Superior temporal gyrus (tissue), 1 donor: ENCODE measurements around the gene TRIM59.

Experiments
- DNase-seq: peaks from one replicate; pipeline ENCODE4 v3.0.0-alpha.2; 2016; ENCODE audit errors: extremely low spot score

The TRIM59 gene

DNA sequence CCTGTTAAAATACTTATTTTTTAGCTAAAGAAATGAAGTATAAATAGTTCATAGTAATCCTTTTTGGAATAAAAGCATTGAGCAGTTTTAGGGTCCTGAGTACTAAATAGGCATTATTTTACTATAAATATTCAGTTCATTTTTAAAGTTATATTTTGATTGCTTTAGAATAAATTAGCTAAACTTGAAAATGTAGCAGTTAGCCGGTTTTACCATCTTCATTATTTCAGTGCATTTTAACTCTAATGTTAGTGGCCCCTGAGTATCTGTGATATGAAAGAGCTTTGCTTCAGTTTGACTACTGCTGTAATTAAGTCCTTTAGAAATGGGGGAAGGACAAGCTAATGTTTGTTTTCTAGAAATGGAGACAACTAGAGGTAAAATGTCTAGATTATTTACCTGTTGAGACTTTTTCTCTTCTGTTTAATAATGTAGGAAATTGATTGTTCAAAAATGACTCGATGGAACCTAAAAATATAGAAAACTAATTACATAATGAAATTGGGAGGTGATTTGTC, 46.5 kb downstream of the TRIM59 start:
- no peak for DNase-seq

DNA sequence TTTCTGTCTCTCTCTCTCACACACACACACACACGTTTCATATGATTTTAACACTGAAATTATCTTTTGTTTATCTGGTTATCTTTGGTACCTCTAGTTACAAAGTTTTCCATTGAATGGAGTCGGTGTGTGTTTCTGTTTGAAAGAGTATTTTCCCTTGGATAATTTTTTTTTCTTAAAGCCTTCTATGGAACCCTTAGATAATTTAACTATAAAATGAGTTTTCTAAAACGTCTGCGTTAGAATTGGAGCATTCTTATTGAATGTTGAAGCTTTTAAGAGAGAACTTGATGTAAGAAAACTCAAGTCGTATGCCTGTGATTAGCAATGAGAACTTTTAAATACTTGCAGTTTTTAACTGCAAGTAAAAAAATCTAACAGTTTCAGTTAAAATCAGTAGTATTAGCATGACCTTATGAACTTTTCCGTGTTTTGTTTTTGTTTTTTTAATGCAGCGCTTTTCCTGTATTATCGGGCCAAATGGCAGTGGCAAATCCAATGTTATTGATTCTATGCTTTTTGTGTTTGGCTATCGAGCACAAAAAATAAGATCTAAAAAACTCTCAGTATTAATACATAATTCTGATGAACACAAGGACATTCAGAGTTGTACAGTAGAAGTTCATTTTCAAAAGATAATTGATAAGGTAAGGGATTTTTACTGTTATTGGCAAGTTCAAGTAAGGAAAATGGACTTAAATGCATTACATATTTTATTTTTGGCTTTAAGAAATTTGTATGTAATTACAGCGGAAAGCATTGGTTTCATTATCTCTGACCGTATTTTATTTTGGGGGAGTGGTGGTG, 47.2 kb downstream of the TRIM59 start:
- DNase-seq: no peak

DNA sequence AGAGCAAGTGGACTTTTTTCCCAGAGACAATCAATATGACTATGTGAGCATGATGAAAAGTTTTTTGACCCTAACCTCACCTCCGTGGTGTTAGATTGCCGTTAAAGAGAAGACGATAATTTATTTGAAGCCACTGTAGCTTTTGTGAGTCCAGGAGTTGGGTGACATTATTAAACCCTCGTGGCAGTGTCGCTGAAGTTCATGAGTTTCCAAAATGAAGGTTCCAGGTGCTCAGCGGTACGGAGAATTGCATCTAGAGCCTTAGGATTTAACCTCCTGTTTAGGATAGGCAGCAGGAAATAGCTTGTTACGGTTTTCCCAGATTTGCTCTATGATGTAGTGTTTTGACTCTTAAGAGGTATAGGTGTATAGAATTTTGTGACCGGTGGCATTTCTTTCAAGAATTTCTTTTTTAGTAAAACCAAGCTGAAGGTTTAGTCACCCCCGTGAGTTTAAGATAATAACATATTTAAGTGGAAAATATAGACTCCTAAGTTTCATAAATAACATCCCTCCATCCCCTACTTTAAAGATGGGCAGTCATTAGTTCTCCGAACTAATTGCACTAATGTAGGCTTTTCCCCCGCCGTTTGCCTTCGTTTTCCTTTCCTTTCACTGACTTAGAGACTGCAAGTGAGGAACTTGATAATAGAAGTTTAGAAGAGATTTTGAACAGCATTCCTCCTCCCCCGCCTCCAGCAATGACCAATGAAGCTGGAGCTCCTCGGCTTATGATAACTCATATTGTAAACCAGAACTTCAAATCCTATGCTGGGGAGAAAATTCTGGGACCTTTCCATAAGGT, 48.1 kb downstream of the TRIM59 start:
- DNase-seq: no peak

DNA sequence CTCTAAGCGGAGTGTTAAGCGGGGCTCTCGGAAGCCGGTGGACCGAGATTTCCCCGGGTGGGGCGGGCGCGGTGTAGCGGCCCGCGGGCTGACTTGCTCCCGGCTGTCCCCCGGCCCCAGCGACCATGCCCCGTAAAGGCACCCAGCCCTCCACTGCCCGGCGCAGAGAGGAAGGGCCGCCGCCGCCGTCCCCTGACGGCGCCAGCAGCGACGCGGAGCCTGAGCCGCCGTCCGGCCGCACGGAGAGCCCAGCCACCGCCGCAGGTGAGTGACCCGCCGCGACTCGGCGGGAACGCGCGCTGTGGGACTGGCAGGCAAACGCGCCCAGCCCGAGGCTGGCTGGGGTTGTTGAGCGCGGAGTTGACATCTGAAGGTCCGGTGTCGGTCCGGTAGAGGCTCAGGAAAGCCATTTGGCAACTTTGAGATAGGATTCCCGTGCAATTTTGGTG, 48.9 kb downstream of the TRIM59 start:
- no peak for DNase-seq

DNA sequence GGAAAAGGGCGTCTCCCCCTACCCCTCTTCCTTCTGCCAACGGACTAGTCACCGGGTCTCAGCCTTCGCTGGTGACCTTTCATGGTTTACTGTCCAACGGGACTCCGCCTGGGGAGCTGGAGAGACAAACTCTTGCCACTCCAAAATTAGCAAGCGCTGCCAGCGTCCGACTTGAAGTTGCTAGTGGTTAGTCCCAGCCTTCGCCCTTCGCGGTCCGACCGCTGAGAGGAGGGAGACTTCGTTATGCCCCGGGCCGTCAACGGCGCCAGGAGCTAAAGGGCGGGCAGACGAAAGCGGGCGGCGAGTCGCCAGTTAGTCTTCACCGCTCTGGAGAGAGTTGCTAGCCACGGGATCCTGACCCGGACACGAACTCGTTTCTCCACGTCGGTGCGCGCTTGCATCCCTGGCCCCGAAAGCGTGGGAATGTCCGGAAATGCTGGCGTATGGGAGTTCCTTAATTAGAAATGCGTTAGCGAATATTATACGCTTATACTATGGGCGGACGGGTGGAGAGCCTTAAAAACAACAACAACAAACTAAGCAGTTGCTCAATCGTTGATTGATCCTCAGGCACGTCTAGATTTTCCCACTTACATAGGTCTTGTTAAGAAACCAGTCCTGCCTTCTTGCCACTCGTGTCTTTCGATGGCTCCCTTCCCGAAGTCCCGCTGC, 49.4 kb downstream of the TRIM59 start:
- DNase-seq: no peak

DNA sequence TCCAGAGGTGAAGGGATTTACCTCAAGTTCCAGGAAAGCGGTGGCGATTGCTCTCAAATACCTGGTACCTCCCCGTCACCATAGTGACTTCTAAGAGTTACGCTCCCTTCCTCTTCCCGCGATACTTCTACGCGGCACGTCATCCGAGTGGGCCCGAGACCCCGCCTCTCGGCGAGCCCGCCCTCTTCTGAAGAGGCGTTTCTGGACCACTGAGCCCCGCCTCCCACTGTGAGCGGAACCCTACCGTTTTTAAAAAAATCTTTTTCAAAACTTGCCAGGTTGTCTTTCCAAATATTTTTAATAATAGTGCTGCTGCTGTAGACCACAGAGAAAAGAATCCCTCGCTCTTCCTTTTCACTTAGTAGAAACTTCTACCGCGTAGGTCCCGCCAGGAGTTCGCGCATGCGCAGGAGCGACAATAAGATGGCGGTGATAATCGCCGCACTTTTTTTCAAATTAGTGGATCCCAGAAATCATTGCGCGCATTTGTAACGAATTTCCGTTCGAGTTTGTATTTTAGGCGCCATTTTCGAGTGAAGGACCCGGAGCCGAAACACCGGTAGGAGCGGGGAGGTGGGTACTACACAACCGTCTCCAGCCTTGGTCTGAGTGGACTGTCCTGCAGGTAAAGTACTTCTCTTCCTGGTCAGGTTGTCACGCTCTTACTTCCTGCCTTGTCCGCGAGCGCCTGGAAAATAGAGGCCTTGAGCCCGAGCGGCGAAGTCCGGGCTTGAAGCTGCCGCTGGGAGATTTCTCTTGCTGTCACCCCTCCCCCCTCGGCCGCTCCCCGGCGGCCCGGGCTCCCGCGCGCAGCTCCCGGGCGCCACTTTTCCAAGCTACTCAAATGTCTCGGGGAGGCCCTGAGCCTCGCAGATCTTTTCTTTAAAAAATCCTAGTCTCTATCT, 50.2 kb downstream of the TRIM59 start, which contains the start of the genes IFT80 and SMC4:
Gene IFT80 (minus strand): TSS at position 101 of the 905 bp plus-strand sequence. CDS start 14,625 bp downstream, outside the sequence.
Gene SMC4 (plus strand): TSS at position 526 of the 905 bp plus-strand sequence. CDS start 1,177 bp downstream, outside the sequence.
- DNase-seq: peak; percentile 99

DNA sequence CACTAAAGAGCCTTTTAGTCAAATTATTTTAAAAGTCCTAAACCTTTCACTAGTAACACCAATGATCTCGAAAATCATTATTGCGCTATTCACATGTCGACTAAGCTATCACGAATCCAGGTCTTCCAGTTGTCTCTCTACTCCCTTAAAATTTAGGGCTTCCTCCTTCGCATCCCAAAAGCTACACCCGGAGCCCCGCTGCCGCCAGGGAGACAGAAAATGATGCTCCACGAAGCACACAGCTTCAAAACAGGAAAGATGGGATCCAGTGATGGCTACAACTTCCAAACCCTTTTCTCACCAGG, 50.8 kb downstream of the TRIM59 start:
- no peak for DNase-seq

DNA sequence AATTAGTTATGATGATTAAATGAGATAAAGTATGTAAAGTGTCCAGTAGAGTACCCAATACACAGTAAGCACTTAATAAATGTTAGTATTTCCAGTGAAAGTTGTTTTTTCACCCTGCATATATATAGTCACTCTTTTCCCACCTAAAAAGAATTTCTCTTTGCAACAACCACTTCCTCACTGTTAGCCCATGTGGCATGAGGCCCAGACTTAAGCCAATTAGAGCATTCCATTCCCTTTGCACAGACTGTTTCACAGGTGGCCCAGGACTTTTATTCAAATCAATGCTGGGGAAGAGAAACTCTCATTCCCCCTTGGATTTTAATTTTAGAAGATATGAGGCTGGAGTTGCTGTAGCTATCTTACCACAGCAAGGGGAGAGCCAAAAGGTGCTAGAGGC, 54.3 kb downstream of the TRIM59 start:
- DNase-seq: no peak

DNA sequence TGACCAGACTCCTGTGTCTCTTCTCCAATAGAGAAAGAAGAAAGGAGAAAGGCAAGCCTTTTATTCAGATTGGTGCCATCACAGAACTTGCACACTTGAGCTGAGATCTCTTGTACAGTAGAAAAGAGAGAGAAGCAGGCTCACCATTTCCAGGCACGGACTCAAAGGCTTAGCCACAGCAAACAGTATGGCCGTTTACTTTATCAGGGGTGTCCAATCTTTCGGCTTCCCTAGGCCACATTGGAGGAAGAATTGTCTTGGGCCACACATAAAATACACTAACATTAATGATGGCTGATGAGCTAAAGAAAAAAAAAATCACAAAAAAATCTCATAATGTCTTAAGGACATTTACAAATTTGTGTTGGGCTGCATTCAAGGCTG, 55.6 kb downstream of the TRIM59 start:
- no peak for DNase-seq

DNA sequence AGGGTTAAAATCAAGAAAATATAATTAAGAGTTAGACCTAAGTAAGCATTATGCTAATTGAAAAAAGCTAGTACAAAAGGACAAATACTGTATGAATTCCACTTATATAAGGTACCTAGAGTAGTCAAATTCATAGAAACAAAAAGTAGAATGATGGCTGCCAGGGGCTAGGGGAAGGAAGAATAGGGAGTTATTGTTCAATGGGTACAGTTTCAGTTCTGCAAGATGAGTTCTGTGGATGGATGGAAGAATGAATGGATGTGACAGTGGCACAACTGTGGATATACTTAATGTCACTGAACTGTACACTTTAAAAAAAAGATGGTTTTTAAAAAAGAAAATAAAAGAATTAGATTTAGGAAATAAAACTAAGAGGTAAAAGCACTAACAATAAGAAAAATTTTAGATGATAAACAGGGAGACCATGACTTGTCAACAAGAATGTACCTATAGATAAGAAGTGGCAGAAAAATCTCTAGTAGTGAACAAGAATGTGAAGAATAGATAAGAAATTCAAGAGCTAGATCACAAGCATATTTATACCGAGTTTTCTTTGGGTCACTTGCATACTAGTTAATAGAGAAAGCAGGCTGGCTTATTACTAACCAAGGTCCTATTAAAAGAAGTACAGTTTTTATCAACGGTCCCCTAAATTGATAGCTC, 56.1 kb downstream of the TRIM59 start:
- DNase-seq: no peak

DNA sequence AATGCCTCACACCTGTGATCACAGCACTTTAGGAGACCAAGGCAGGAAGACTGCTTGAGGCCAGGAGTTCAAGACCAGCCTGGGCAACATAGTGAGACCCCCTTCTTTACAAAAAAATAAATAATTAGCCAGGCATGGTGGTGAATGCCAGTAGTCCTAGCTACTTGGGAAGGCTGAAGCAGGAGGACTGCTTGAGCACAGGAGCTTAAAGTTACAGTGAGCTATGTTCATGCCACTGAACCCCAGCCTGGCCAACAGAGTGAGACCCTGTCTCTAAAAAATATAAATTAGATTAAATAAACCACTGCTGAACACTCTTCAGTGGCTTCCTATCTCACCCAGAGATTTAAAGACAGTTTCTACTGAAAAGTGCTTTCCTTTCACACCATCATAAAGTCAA, 56.8 kb downstream of the TRIM59 start:
- no peak for DNase-seq

DNA sequence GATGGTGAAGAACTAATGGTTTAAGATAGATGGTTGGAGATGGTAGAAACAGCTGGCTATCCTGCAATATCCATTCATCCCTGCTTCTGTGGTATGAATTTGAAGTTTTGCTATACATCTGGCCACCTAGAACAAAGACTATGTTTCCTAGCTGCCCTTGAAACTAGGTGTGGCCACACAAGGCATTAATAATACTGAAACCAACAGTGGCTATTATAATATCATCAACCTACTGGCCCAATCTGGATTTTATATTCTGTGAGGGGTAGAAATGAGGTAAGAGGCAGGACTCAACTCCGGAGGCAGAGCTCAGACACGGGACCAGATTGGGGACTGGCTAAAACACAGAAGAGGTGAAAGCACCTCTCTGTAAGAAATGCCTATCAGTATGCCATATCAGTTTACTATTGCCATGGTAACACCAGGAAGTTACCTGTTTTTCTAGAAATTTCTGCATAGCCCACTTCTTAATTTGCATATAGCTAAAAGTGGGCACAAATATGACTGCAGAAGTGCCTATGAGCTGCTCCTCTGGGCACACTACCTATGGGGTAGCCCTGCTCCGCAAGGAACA, 58.9 kb downstream of the TRIM59 start:
- DNase-seq: no peak
